Gastrocnemius medialis (tissue), 4 donors: ENCODE data around the gene GPC6.

Source experiments
- CTCF ChIP-seq, 5 experiments: fragments of 450-650 bp in 3 of 5; fragments of 200-600 bp in 2 of 5; sonication (generic) in 2 of 5; IDR thresholded peaks in 4 of 5; conservative IDR thresholded peaks in 1 of 5; 1 replicate in 4 of 5; 2 replicates in 1 of 5; pipeline ENCODE4 v1.5.1; 2016 to 2019; ENCODE audit warnings: antibody characterized with exemption in 5 of 5, mild to moderate bottlenecking in 3 of 5, moderate library complexity in 3 of 5
- POLR2A ChIP-seq, 2 donors: fragments of 450-650 bp; IDR thresholded peaks; one replicate each; pipeline ENCODE4 v1.6.1; 2017; ENCODE audit warnings: antibody characterized with exemption in 2 of 2, mild to moderate bottlenecking in 2 of 2, moderate library complexity in 2 of 2

- TF ChIP-seq POLR2A (IDR thresholded peaks at IDR 0.05) (no peak), CTCF (IDR thresholded peaks at IDR 0.05 in 4 of 5, conservative IDR thresholded peaks at IDR 0.05 in 1 of 5) (no peak)
These were observed 7.4 kb downstream of the GPC6 start for GRCh38 chr13:93233997-93234416.
